Endothelial cell of umbilical vein (primary cell): ENCODE measurements around the gene SCN1B. TPM values are rescaled to one million over a fixed set of nuclear protein-coding genes. Genes with fewer than 3 reads are reported as not detected.

Source experiments
- BruUV-seq: library from RNA; stranded (reverse); fragments of 400-500 nt; replicated peaks from 2 replicates; lab custom pipeline; 2021; lab: Mats Ljungman, UMichigan
- CTCF ChIA-PET: fragments of 300-600, 350-600 bp; sonication (Branson Sonifier 250); formaldehyde crosslinking; loops from one replicate; lab custom pipeline; 2021; ENCODE audit warnings: antibody characterized with exemption, inconsistent platforms; lab: Charles Lee
- POLR2A ChIA-PET: fragments of 300-600, 350-600 bp; sonication (Branson Sonifier 250); formaldehyde crosslinking; loops from one replicate; lab custom pipeline; 2021; ENCODE audit warnings: antibody characterized with exemption, inconsistent platforms; lab: Charles Lee
- DNase-seq: peaks from one replicate; pipeline ENCODE4 v3.0.0-alpha.2; 2011; ENCODE audit warnings: low read depth, low spot score
- FAIRE-seq: peaks from 2 replicates; lab custom pipeline; 2011; peaks lifted over from hg19 to GRCh38; lab: Jason Lieb, UNC
- H2AFZ ChIP-seq: 2 replicates; pipeline ENCODE4 v1.6.0; 2012; ENCODE audit warnings: low read depth, low read length, control low read depth, inconsistent platforms
- H3K27ac ChIP-seq: 2 replicates; pipeline ENCODE4 v1.5.1; 2011; ENCODE audit warnings: low read depth, mild to moderate bottlenecking, control low read depth, low read length, moderate library complexity; ENCODE audit not compliant: insufficient read depth
- H3K27me3 ChIP-seq, 2 experiments: 2 replicates each; pipeline versions ENCODE4 v1.6.0 to v1.6.1; 2011; ENCODE audit warnings: low read length in 2 of 2, mixed read lengths in 1 of 2; ENCODE audit not compliant: control insufficient read depth in 2 of 2, insufficient read depth in 2 of 2
- H3K36me3 ChIP-seq, 2 experiments: 2 replicates in 1 of 2; 3 replicates in 1 of 2; pipeline ENCODE4 v1.5.1; 2011; ENCODE audit warnings: low read length in 2 of 2, mild to moderate bottlenecking in 1 of 2, moderate library complexity in 1 of 2; ENCODE audit not compliant: control insufficient read depth in 2 of 2, insufficient read depth in 2 of 2; ENCODE audit errors: extremely low read depth in 1 of 2
- H3K4me1 ChIP-seq: 3 replicates; pipeline ENCODE4 v1.5.1; 2011; ENCODE audit warnings: mild to moderate bottlenecking, low read length; ENCODE audit not compliant: control insufficient read depth, insufficient read depth; ENCODE audit errors: extremely low read depth
- H3K4me2 ChIP-seq: 2 replicates; pipeline ENCODE4 v1.6.1; 2011; ENCODE audit warnings: low read length, control low read depth, mixed read lengths; ENCODE audit not compliant: insufficient read depth
- H3K4me3 ChIP-seq, 3 experiments: fragments of 200-600 bp in 1 of 3; sonication (generic), shearing (Covaris generic) in 1 of 3; replicated peaks in 1 of 3; 2 replicates each; pipeline ENCODE4 v1.5.1; 2011 to 2016; ENCODE audit warnings: control low read depth in 3 of 3, low read length in 3 of 3, mild to moderate bottlenecking in 2 of 3, inconsistent platforms in 1 of 3, low read depth in 1 of 3, moderate library complexity in 1 of 3; ENCODE audit not compliant: insufficient read depth in 1 of 3
- H3K79me2 ChIP-seq: 2 replicates; pipeline ENCODE4 v1.6.0; 2012; ENCODE audit warnings: low read length, inconsistent platforms; ENCODE audit not compliant: control insufficient read depth, insufficient read depth
- H3K9ac ChIP-seq: replicated peaks from 2 replicates; pipeline ENCODE3; 2011; ENCODE audit warnings: low read length, control low read depth; ENCODE audit not compliant: insufficient read depth; ENCODE audit errors: extremely low read depth
- H3K9me1 ChIP-seq: replicated peaks from 3 replicates; pipeline ENCODE4 v1.6.0; 2011; ENCODE audit warnings: mild to moderate bottlenecking, low read length; ENCODE audit not compliant: control insufficient read depth, insufficient read depth; ENCODE audit errors: extremely low read depth
- H3K9me3 ChIP-seq: replicated peaks from 2 replicates; pipeline ENCODE4 v1.5.1; 2012; ENCODE audit warnings: low read length, inconsistent platforms; ENCODE audit not compliant: control insufficient read depth, insufficient read depth
- H4K20me1 ChIP-seq: replicated peaks from 2 replicates; pipeline ENCODE3; 2011; ENCODE audit warnings: mild to moderate bottlenecking, low read length; ENCODE audit not compliant: control insufficient read depth, insufficient read depth; ENCODE audit errors: extremely low read depth
- EZH2 ChIP-seq: IDR thresholded peaks from 2 replicates; pipeline ENCODE4 v1.6.1; 2012; ENCODE audit warnings: borderline replicate concordance, low read depth, mild to moderate bottlenecking, moderate library complexity, low read length, inconsistent platforms; ENCODE audit not compliant: severe bottlenecking
- FOS ChIP-seq: IDR thresholded peaks from 2 replicates; pipeline ENCODE4 v1.6.1; 2011; ENCODE audit warnings: mild to moderate bottlenecking, low read length, moderate library complexity, borderline replicate concordance; ENCODE audit not compliant: insufficient read depth
- GATA2 ChIP-seq: IDR thresholded peaks from 2 replicates; pipeline ENCODE4 v1.7.0; 2011; ENCODE audit warnings: low read depth, mild to moderate bottlenecking, moderate library complexity, mixed read lengths, low read length; ENCODE audit not compliant: insufficient read length, insufficient read depth
- JUN ChIP-seq: IDR thresholded peaks from 2 replicates; pipeline ENCODE4 v1.6.1; 2011; ENCODE audit warnings: borderline replicate concordance, low read depth; ENCODE audit not compliant: insufficient read length, insufficient read depth
- MYC ChIP-seq: IDR thresholded peaks from one replicate; pipeline ENCODE4 v1.6.1; 2011; ENCODE audit warnings: mild to moderate bottlenecking, low read depth, low read length
- POLR2A ChIP-seq: IDR thresholded peaks from 2 replicates; pipeline ENCODE4 v1.6.1; 2012; ENCODE audit warnings: low read depth, mild to moderate bottlenecking, control low read depth, low read length
- POLR2AphosphoS5 ChIP-seq: IDR thresholded peaks from 2 replicates; pipeline ENCODE4 v1.6.1; 2012; ENCODE audit warnings: low read depth, mild to moderate bottlenecking, control low read depth, low read length, moderate library complexity; ENCODE audit not compliant: insufficient read depth
- dilution Hi-C: fragments of 300-500 bp; cut with MboI; formaldehyde crosslinking; loops from one replicate; pipeline ENCODE4 v1.15.0; 2019; ENCODE audit warnings: low sequenced_read_pairs; ENCODE audit not compliant: extremely low pct_ligation_motif_present
- intact Hi-C: fragments of 100-400 bp; cut with micrococcal nuclease; formaldehyde crosslinking; loops from one replicate; pipeline ENCODE4 v1.10.0; 2022
- polyA plus RNA-seq, 4 experiments: library from polyadenylated mRNA; depleted of rRNA in 3 of 4; stranded (reverse) in 3 of 4; unstranded in 1 of 4; fragments of >200 nt; gene quantifications; 2 replicates each; pipeline versions ENCODE4 v1.2.1 to v1.2.3, GENCODE V29; 2011 to 2012; ENCODE audit warnings: missing spikeins in 1 of 4
- total RNA-seq: library from RNA; stranded (reverse); gene quantifications from 2 replicates; pipeline ENCODE4 v1.2.3, GENCODE V29; 2021
- TF ChIP-seq, protein P1 (sequence below): IDR thresholded peaks from 2 replicates; pipeline ENCODE4 v1.6.1; 2011; ENCODE audit not compliant: insufficient read depth, insufficient read length
- TF ChIP-seq, protein P2 (sequence below), 2 donors: IDR thresholded peaks; 1 replicate in 1 of 2; 2 replicates in 1 of 2; pipeline ENCODE4 v1.5.1; 2011; ENCODE audit warnings: low read length in 2 of 2, mild to moderate bottlenecking in 2 of 2, moderate library complexity in 2 of 2, control low read depth in 1 of 2, inconsistent platforms in 1 of 2, low read depth in 1 of 2; ENCODE audit not compliant: insufficient read depth in 1 of 2; ENCODE audit errors: extremely low read depth in 1 of 2

Gene SCN1B
- total and polyA plus RNA-seq, 2 donors (not counting 3 experiments of a cell fraction or from before 2014, with no cell fraction given), result 11.2 to 14.2 TPM

DNA sequence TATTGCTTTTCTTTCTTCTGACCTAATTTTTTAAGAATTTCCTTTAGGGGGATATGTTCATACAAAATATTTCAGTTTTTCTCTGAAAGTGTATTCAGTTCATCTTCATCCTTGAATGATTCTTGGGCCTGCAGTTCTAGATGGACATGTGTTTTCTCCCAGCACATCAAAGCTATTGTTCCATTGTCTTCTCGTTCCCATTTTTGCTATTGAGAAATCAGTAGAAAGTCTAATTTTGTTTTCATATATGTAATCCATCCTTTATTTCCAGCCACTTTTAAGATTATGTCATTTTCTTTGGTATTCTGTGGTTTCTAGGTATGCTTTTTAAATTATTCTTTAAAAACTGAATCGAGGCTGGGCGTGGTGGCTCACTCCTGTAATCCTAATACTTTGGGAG, 46.0 kb upstream of the SCN1B start:
- Histone ChIP-seq H3K9ac (no peak overlapping the region), H3K36me3 (no peaks in the 10 kb centered on the region), H3K9me1 (no peaks in the 10 kb centered on the region), H3K4me2 (no peak overlapping the region), H3K9me3 (no peaks in the 10 kb centered on the region), H3K27me3 (peaks cover 0 to 3% of the 10 kb centered on the region in 2 experiments), H4K20me1 (no peaks in the 10 kb centered on the region), H3K4me1 (peaks cover 15% of the 10 kb centered on the region), H3K79me2 (no peaks in the 10 kb centered on the region), H3K27ac (no peak overlapping the region), H3K4me3 (no peak overlapping the region), H2AFZ (no peak overlapping the region)
- intact Hi-C loops, result no loop called here
- CTCF ChIA-PET, result interaction anchor here (0.8 to 1.9 kb wide), 2 partner anchors 11 to 12 kb away, joined by 6 to 11 read pairs; no protein-coding TSS in a partner anchor
- no peak for DNase-seq
- TF ChIP-seq FOS (no peak), POLR2A (no peak), EZH2 (no peak), POLR2AphosphoS5 (no peak), MYC (no peak), GATA2 (no peak), JUN (no peak)
- TF ChIP-seq, protein P1, sequence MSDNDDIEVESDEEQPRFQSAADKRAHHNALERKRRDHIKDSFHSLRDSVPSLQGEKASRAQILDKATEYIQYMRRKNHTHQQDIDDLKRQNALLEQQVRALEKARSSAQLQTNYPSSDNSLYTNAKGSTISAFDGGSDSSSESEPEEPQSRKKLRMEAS, result no peak
- TF ChIP-seq, protein P2, sequence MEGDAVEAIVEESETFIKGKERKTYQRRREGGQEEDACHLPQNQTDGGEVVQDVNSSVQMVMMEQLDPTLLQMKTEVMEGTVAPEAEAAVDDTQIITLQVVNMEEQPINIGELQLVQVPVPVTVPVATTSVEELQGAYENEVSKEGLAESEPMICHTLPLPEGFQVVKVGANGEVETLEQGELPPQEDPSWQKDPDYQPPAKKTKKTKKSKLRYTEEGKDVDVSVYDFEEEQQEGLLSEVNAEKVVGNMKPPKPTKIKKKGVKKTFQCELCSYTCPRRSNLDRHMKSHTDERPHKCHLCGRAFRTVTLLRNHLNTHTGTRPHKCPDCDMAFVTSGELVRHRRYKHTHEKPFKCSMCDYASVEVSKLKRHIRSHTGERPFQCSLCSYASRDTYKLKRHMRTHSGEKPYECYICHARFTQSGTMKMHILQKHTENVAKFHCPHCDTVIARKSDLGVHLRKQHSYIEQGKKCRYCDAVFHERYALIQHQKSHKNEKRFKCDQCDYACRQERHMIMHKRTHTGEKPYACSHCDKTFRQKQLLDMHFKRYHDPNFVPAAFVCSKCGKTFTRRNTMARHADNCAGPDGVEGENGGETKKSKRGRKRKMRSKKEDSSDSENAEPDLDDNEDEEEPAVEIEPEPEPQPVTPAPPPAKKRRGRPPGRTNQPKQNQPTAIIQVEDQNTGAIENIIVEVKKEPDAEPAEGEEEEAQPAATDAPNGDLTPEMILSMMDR (IDR thresholded peaks at IDR 0.05; ENCODE audit: extremely low read depth in 1 of 2, insufficient read depth in 1 of 2, low read depth in 1 of 2, low read length in 2 of 2), result no peak
- FAIRE-seq, result no peak
- dilution Hi-C loops, result no loop called here
- POLR2A ChIA-PET, result no interaction called here
- BruUV-seq, result no TSS peak
